ENCODE measurements around the gene E2F6. TPM values are rescaled to one million over a fixed set of nuclear protein-coding genes. Genes with fewer than 3 reads are reported as not detected.
"Not testable (repeated sequence)": the region's sequence is repeated elsewhere in the genome, so short reads cannot be mapped to it uniquely, and the experiment has no call there.

E2F6 gene
- total RNA-seq, 1 donor from 2014 or later = 13.7 TPM

GRCh38 chr2:11416931-11417330 lies 49.0 kb downstream of the E2F6 start:
- DNase-seq (ENCODE audit: extremely low read depth, low read depth, low spot score) = no peak

- DNase-seq (ENCODE audit: extremely low read depth, low read depth, low spot score) = no peak
Measured at GRCh38 chr2:11416186-11416585, 49.8 kb downstream of the E2F6 start.

- no peak for DNase-seq (ENCODE audit: extremely low read depth, low read depth, low spot score)
Measured at GRCh38 chr2:11414372-11415124, 51.4 kb downstream of the E2F6 start.

GRCh38 chr2:11412449-11412810 lies 53.5 kb downstream of the E2F6 start:
- DNase-seq (ENCODE audit: extremely low read depth, low read depth, low spot score) = no peak

- DNase-seq (ENCODE audit: extremely low read depth, low read depth, low spot score) = no peak
Measured at GRCh38 chr2:11411768-11412448, 54.1 kb downstream of the E2F6 start.

- DNase-seq (ENCODE audit: extremely low read depth, low read depth, low spot score) = no peak
Measured at GRCh38 chr2:11411244-11411643, 54.7 kb downstream of the E2F6 start.

- no peak for DNase-seq (ENCODE audit: extremely low read depth, low read depth, low spot score)
Measured at GRCh38 chr2:11410101-11410500, 55.9 kb downstream of the E2F6 start.

- no peak for DNase-seq (ENCODE audit: extremely low read depth, low read depth, low spot score)
Measured at GRCh38 chr2:11409572-11409959, 56.4 kb downstream of the E2F6 start.

- no peak for DNase-seq (ENCODE audit: extremely low read depth, low read depth, low spot score)
Measured at GRCh38 chr2:11408959-11409571, 56.9 kb downstream of the E2F6 start.

GRCh38 chr2:11407413-11407812 lies 58.5 kb downstream of the E2F6 start:
- no peak for DNase-seq (ENCODE audit: extremely low read depth, low read depth, low spot score)

GRCh38 chr2:11406958-11407381 lies 59.0 kb downstream of the E2F6 start:
- DNase-seq (ENCODE audit: extremely low read depth, low read depth, low spot score) = no peak

- DNase-seq (ENCODE audit: extremely low read depth, low read depth, low spot score) = no peak
Measured at GRCh38 chr2:11406267-11406957, 59.5 kb downstream of the E2F6 start.

GRCh38 chr2:11405599-11406266 lies 60.2 kb downstream of the E2F6 start:
- DNase-seq (ENCODE audit: extremely low read depth, low read depth, low spot score) = no peak

GRCh38 chr2:11405074-11405406 lies 60.9 kb downstream of the E2F6 start:
- not testable (repeated sequence) for DNase-seq (ENCODE audit: extremely low read depth, low read depth, low spot score)

GRCh38 chr2:11404376-11405073 lies 61.4 kb downstream of the E2F6 start:
- DNase-seq (ENCODE audit: extremely low read depth, low read depth, low spot score) = no peak

GRCh38 chr2:11402436-11402835 lies 63.5 kb downstream of the E2F6 start:
- DNase-seq (ENCODE audit: extremely low read depth, low read depth, low spot score) = no peak

GRCh38 chr2:11399438-11399762 lies 66.6 kb downstream of the E2F6 start:
- DNase-seq (ENCODE audit: extremely low read depth, low read depth, low spot score) = no peak

GRCh38 chr2:11398750-11399437 lies 67.1 kb downstream of the E2F6 start:
- DNase-seq (ENCODE audit: extremely low read depth, low read depth, low spot score) = no peak

- no peak for DNase-seq (ENCODE audit: extremely low read depth, low read depth, low spot score)
Measured at GRCh38 chr2:11397513-11397912, 68.4 kb downstream of the E2F6 start.

Measured in glomerular endothelial cell (primary cell).